K562 (cell line): ENCODE measurements around the gene CASKIN2. TPM values are rescaled to one million over a fixed set of nuclear protein-coding genes. Genes with fewer than 3 reads are reported as not detected.

Experiments used
- ADNP ChIP-seq: fragments of 200-800 bp; sonication (Bioruptor generic); IDR thresholded peaks from 2 replicates; pipeline ENCODE4 v1.6.1; 2016; ENCODE audit warnings: missing genetic modification characterization, missing compliant biosample characterization
- BRD9 ChIP-seq: fragments of 450-650 bp; IDR thresholded peaks from 2 replicates; pipeline ENCODE4 v1.6.1; 2018; ENCODE audit warnings: low read depth; ENCODE audit not compliant: partially characterized antibody
- FIP1L1 ChIP-seq: fragments of 200-400 bp; formaldehyde crosslinking; IDR thresholded peaks from 2 replicates; pipeline ENCODE4 v1.6.1; 2018; ENCODE audit warnings: mild to moderate bottlenecking, low read depth, low read length; ENCODE audit not compliant: poor library complexity, severe bottlenecking
- MLX ChIP-seq, 2 experiments: fragments of 450-650 bp in 1 of 2; sonication (generic) in 1 of 2; formaldehyde crosslinking; conservative IDR thresholded peaks; 2 replicates each; pipeline versions ENCODE4 v1.4.0 to v1.8.1; 2020 to 2022; ENCODE audit warnings: mild to moderate bottlenecking in 1 of 2, missing genetic modification reagents in 1 of 2
- RREB1 ChIP-seq: fragments of 250-450 bp; sonication (Bioruptor Pico); IDR thresholded peaks from 2 replicates; pipeline ENCODE4 v1.4.0; 2020
- SMARCB1 ChIP-seq: IDR thresholded peaks from 2 replicates; pipeline ENCODE4 v1.6.1; 2011; ENCODE audit warnings: improper control_type of control experiment, low read depth; ENCODE audit not compliant: insufficient read length
- ZBTB26 ChIP-seq: fragments of 450-650 bp; formaldehyde crosslinking; IDR thresholded peaks from 2 replicates; pipeline ENCODE4 v1.4.0; 2022; ENCODE audit warnings: missing genetic modification characterization
- ZNF764 ChIP-seq: fragments of 250-450 bp; sonication (Bioruptor Pico); IDR thresholded peaks from 2 replicates; pipeline ENCODE4 v1.4.0; 2020; ENCODE audit warnings: low read depth, mild to moderate bottlenecking, moderate library complexity
- polyA plus RNA-seq, 8 experiments: library from polyadenylated mRNA; depleted of rRNA in 4 of 8; stranded (reverse) in 5 of 8; unstranded in 3 of 8; fragments of >200 nt; fragmentation: Nextera tagmentation in 2 of 8; fragmentation: Illumina TruSeq in 1 of 8; extraction: Ambion mirVana in 2 of 8; extraction: Trizol in 1 of 8; gene quantifications; 2 replicates each; pipeline versions ENCODE4 v1.2.1 to v1.2.3, GENCODE V29; 2011 to 2014; ENCODE audit warnings: inconsistent platforms in 1 of 8, missing spikeins in 1 of 8
- total RNA-seq, 7 experiments: library from RNA; depleted of rRNA in 6 of 7; stranded (reverse); fragments of >200 nt in 6 of 7; fragmentation: Illumina TruSeq in 2 of 7; extraction: Trizol in 2 of 7; gene quantifications; 2 replicates each; pipeline versions ENCODE4 v1.2.1 to v1.2.3, GENCODE V29; 2011 to 2021; ENCODE audit warnings: low replicate concordance in 1 of 7
- TF ChIP-seq, protein P1 (sequence below): sonication (generic); formaldehyde crosslinking; IDR thresholded peaks from 2 replicates; pipeline ENCODE4 v1.8.0; 2022; ENCODE audit warnings: missing genetic modification reagents, mild to moderate bottlenecking, borderline replicate concordance

CASKIN2 gene
- total and polyA plus RNA-seq, 9 of the 15 experiments (the other 6 are each of a cell fraction or from before 2014, with no cell fraction given), result 0.01 to 12.2 (median 2.1) TPM

- TF ChIP-seq ZBTB26 (no peak), MLX (CRISPR knock-in tag; conservative IDR thresholded peaks at IDR 0.05) (0 out of 4 replicates have a peak, but pooled peaks of 1 of the 2 experiments have one; percentile 66), ZNF764 (0 out of 2 replicates have a peak, but pooled peaks have one; percentile 54), FIP1L1 (peak; percentile 81), ADNP (tag) (no peak), SMARCB1 (peak; percentile 1), RREB1 (CRISPR knock-in tag) (peak; percentile 36; the same call in 1 of the 2 replicates), BRD9 (no peak)
- TF ChIP-seq, protein P1, sequence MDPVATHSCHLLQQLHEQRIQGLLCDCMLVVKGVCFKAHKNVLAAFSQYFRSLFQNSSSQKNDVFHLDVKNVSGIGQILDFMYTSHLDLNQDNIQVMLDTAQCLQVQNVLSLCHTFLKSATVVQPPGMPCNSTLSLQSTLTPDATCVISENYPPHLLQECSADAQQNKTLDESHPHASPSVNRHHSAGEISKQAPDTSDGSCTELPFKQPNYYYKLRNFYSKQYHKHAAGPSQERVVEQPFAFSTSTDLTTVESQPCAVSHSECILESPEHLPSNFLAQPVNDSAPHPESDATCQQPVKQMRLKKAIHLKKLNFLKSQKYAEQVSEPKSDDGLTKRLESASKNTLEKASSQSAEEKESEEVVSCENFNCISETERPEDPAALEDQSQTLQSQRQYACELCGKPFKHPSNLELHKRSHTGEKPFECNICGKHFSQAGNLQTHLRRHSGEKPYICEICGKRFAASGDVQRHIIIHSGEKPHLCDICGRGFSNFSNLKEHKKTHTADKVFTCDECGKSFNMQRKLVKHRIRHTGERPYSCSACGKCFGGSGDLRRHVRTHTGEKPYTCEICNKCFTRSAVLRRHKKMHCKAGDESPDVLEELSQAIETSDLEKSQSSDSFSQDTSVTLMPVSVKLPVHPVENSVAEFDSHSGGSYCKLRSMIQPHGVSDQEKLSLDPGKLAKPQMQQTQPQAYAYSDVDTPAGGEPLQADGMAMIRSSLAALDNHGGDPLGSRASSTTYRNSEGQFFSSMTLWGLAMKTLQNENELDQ (CRISPR knock-in tag), result peak; percentile 92; the same call in 1 of the 2 replicates
Measured at GRCh38 chr17:75515496-75516254, at the start of gene CASKIN2 (continued).
